Colonic mucosa (tissue), 4 donors: ENCODE data around the gene SPAG6. TPM values are rescaled to one million over a fixed set of nuclear protein-coding genes. Genes with fewer than 3 reads are reported as not detected.

Experiments
- DNase-seq: peaks from one replicate; pipeline ENCODE4 v3.0.0-alpha.2; 2020
- H3K27ac ChIP-seq: fragments of 200-600 bp; one replicate; pipeline ENCODE4 v1.8.0; 2021
- H3K27me3 ChIP-seq: fragments of 200-600 bp; one replicate; pipeline ENCODE4 v1.8.0; 2021
- H3K36me3 ChIP-seq: fragments of 200-600 bp; one replicate; pipeline ENCODE4 v1.8.0; 2021
- H3K4me1 ChIP-seq: fragments of 200-600 bp; one replicate; pipeline ENCODE4 v1.8.0; 2021; ENCODE audit warnings: mild to moderate bottlenecking
- H3K4me3 ChIP-seq: fragments of 200-600 bp; one replicate; pipeline ENCODE4 v1.8.0; 2021
- H3K9ac ChIP-seq, 2 donors: one replicate each; pipeline ENCODE4 v1.7.0; 2013; ENCODE audit warnings: control low read depth in 2 of 2, low read depth in 2 of 2, low read length in 2 of 2
- H3K9me3 ChIP-seq: fragments of 200-600 bp; one replicate; pipeline ENCODE4 v1.8.0; 2021
- CTCF ChIP-seq: fragments of 200-600 bp; IDR thresholded peaks from one replicate; pipeline ENCODE4 v1.8.0; 2022; ENCODE audit warnings: antibody characterized with exemption, mild to moderate bottlenecking
- intact Hi-C: fragments of 100-400 bp; cut with DNase I; formaldehyde crosslinking; loops from one replicate; pipeline ENCODE4 v1.14.1; 2022
- total RNA-seq, 2 donors: library from RNA; stranded (reverse); fragmentation: NEBNext Ultra II Directional in 1 of 2; extraction: Animal tissue kit (Norgen Biotek cat#: 25700) in 1 of 2; gene quantifications; one replicate each; pipeline ENCODE4 v1.2.1, GENCODE V29; 2021
- donor health status: healthy.
- donor health status: DM: no; HTN: no; CAD: no.
- donor health status: DM: no; HTN: no; CAD: no.

SPAG6 gene
- total RNA-seq, 2 donors from 2014 or later = not detected

- Histone ChIP-seq H3K27me3 (no peaks in the 10 kb centered on the region), H3K27ac (no peak overlapping the region), H3K9me3 (no peaks in the 10 kb centered on the region), H3K4me3 (no peak overlapping the region), H3K9ac (no peak overlapping the region), H3K4me1 (no peaks in the 10 kb centered on the region), H3K36me3 (no peaks in the 10 kb centered on the region)
- no peak for TF ChIP-seq CTCF
- DNase-seq = no peak
- intact Hi-C loops = no loop called here
These were observed 72.5 kb downstream of the SPAG6 start for GRCh38 chr10:22417736-22418268.

- no peaks in the 10 kb centered on the region for H3K36me3 ChIP-seq
- no peaks in the 10 kb centered on the region for H3K4me1 ChIP-seq
- no peaks in the 10 kb centered on the region for H3K27me3 ChIP-seq
- intact Hi-C loops = no loop called here
- DNase-seq = no peak
- no peak overlapping the region for H3K4me3 ChIP-seq
- no peak overlapping the region for H3K9ac ChIP-seq
- no peak for TF ChIP-seq CTCF
- no peak overlapping the region for H3K27ac ChIP-seq
- H3K9me3 ChIP-seq = no peaks in the 10 kb centered on the region
These were observed 75.7 kb downstream of the SPAG6 start for GRCh38 chr10:22420787-22421517.

GRCh38 chr10:22426653-22427052 lies 81.4 kb downstream of the SPAG6 start:
- DNase-seq = no peak
- intact Hi-C loops = no loop called here
- no peaks in the 10 kb centered on the region for H3K9me3 ChIP-seq
- no peak overlapping the region for H3K27ac ChIP-seq
- no peak for TF ChIP-seq CTCF
- no peak overlapping the region for H3K9ac ChIP-seq
- H3K4me1 ChIP-seq = no peaks in the 10 kb centered on the region
- no peaks in the 10 kb centered on the region for H3K36me3 ChIP-seq
- no peak overlapping the region for H3K4me3 ChIP-seq
- H3K27me3 ChIP-seq = no peaks in the 10 kb centered on the region

GRCh38 chr10:22427101-22427500 lies 81.8 kb downstream of the SPAG6 start:
- Histone ChIP-seq H3K9me3 (no peaks in the 10 kb centered on the region), H3K4me3 (no peak overlapping the region), H3K27ac (no peak overlapping the region), H3K27me3 (no peaks in the 10 kb centered on the region), H3K4me1 (no peaks in the 10 kb centered on the region), H3K9ac (no peak overlapping the region), H3K36me3 (no peaks in the 10 kb centered on the region)
- TF ChIP-seq CTCF = no peak
- no peak for DNase-seq
- intact Hi-C loops = no loop called here

- no peaks in the 10 kb centered on the region for H3K27me3 ChIP-seq
- intact Hi-C loops = no loop called here
- no peak for TF ChIP-seq CTCF
- no peak for DNase-seq
- H3K9ac ChIP-seq = no peak overlapping the region
- H3K4me1 ChIP-seq = no peaks in the 10 kb centered on the region
- no peaks in the 10 kb centered on the region for H3K9me3 ChIP-seq
- no peak overlapping the region for H3K4me3 ChIP-seq
- H3K36me3 ChIP-seq = no peaks in the 10 kb centered on the region
- no peak overlapping the region for H3K27ac ChIP-seq
These were observed 82.7 kb downstream of the SPAG6 start for GRCh38 chr10:22427890-22428571.
